GM18502 (cell line): ENCODE data around the gene DSTYK.

ENCODE experiments used
- ATAC-seq: cut with Tn5 transposase; IDR thresholded peaks from one replicate; pipeline ENCODE4 v1.9.1; 2021; ENCODE audit warnings: mild to moderate bottlenecking; ENCODE audit not compliant: unreplicated experiment, poor library complexity

Gene DSTYK

GRCh38 chr1:205225901-205226765 lies 14.6 kb upstream of the DSTYK start:
- no peak for ATAC-seq

GRCh38 chr1:205224736-205225135 lies 13.2 kb upstream of the DSTYK start:
- no peak for ATAC-seq

GRCh38 chr1:205220421-205220820 lies 8.9 kb upstream of the DSTYK start:
- ATAC-seq, result no peak

GRCh38 chr1:205217418-205217817 lies 5.9 kb upstream of the DSTYK start:
- no peak for ATAC-seq

DNA sequence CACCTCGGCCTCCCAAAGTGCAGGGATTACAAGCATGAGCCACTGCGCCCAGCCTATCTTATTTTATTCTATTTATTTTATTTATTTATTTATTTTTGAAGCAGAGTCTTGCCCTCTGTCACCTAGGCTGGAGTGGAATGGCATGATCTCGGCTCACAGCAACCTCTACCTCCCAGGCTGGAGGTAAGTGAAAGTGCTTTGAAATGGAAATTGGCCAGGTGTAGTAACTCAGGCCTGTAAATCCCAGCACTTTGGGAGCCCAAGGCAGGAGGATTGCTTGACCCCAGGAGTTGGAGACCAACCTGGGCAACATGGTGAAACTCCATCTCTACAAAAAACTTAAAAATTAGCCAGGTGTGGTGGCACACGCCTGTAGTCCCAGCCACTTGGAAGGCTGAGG lies 5.1 kb upstream of the DSTYK start:
- no peak for ATAC-seq

DNA sequence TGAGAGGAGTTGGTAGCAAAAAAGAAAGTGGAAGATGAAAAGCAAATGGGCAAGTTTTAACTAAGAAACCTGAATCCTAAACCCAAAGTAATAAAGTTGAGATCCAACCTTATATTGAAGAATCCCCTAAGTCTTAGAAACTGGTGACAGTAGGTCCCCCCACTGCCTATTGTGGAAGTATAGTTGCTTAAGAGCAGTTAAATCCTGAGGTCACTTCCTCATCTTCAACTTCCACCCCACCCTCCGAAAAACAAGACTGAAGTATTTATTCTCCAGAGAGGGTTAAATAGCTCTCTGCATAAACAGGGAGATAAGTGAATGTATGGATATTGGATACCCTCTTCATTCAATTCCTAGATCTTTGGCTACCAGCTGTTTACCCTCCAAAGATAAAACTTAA lies 3.3 kb upstream of the DSTYK start:
- ATAC-seq, result no peak

GRCh38 chr1:205211839-205212536 lies 486 bp upstream of the DSTYK start:
- peak; percentile 52 for ATAC-seq

DNA sequence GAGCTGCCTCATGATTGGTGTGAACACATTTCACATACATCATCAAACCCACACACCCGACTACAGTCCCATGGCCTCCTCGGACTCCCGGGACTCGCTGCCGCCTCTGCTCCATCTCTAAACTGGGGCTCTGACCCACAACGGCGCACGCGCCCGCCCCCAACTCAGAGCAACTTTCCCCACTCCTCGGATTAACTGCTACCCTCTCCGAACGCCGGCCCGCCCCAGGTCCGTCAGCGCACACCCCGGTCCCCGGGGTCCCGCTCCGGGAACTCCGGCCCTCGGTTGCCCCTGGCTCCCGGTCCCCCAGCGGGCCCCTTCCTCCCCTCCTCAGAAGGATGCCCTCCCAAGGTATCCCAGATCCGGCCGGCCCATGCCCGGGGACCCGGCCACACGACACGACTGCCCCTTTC lies 740 bp downstream of the DSTYK start:
- ATAC-seq, result no peak

DNA sequence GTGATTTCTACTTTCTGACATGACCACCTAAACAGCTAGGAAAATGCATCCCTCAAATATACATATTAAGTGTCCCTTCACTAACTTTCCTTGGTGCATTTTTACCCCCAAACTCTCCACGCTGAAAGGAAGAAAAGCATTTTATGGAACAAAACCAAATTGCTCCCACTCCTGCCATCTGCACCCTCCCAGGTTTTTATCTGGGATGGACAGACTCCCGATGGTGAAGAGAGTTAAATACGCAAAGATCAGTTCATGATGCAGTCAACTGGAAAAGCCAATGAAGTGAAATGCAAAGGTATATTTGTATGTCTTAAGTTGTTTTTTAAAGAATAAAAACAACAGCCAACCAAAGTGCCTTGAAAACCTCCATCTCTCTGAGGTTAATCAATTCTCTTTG lies 2.7 kb downstream of the DSTYK start:
- no peak for ATAC-seq

DNA sequence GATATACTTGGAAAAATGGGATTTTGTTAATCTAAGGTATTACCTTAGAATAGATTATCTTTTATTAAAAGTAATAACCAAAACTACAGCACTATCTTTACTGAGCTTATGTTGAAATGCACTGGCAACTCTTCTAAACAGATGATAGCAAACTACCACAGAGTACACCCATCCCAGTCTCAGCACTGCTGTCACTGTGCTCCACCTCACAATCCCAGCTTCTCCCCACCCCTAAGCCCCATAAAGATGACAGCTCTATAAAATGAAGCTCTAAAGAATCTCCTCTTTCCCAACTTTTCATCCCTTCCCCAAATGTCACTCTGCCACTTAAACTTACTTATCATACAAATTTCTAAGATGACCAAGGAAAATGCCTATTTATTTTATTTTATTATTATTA lies 6.4 kb downstream of the DSTYK start:
- ATAC-seq, result no peak

DNA sequence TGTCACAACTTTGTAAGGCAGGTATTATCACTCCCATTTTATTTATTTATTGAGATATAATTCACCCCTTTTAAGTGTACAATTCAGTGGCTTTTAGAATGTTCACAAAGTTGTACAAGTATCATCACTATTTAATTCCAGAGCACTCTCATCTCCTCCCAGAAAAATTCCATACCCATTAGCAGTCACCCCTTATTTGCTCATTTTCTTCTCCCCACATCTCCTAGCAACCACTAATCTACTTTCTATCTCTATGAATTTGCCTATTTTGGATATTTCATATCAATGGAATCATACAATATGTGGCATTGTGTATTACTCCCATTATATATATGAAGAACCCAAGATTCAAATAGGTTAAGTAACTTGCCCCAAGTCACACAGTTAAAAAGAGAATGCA lies 7.0 kb downstream of the DSTYK start:
- ATAC-seq, result no peak

DNA sequence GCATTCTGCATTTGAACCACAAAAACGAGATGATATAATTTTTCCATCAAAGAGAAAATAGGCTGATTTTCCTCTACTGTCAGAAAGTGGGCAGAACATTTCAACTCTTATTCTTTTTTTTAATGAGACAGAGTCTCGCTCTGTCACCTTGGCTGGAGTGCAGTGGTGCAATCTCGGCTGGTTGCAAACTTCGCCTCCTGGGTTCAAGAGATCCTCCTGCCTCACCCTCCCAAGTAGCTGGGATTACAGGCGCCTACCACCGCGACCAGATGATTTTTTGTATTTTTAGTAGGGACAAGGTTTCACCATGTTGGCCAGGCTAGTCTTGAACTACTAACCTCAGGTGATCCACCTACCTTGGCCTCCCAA lies 11.6 kb downstream of the DSTYK start:
- ATAC-seq, result no peak

DNA sequence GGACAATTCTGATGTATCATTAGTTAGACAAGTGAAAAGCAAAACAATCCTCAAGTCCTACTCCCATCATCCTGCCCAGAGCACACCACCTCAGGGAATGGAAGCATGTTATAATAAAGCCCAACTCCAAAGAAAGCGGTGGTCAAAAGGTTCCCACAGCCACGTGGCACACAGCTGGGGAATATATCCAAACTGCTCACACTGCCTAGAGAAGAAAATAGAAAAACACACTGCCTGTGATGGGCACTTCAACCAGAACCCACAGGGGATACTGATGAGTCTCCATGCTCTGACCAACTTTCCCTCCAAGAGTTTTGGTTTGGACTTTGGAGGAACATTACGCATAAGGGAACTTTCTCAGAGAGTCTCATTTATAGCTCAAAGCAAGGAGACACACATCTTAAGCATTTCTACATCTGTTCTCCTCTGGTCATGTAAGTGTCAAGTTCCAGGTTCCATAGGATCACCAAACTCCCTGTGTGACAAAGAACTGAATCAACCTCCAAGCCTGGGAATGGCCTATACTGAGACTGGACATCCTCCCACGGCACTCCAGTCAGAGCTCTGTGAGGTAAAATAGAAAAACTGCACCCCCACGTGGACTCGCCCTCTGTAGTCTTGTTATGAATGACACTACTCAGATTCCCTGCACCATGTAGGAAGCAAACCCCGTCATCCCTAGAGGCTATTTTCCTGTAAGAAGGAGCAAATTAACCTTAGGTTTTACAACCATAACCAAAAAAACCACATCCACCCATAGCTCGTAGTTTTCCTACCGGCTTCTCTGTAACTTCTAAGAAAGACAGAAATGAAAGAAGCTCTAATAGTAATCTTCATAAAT lies 12.2 kb downstream of the DSTYK start:
- no peak for ATAC-seq

- ATAC-seq, result no peak
These were observed 19.2 kb downstream of the DSTYK start for GRCh38 chr1:205192287-205192686.

GRCh38 chr1:205191622-205192021 lies 19.9 kb downstream of the DSTYK start:
- ATAC-seq, result no peak

- ATAC-seq, result no peak
These were observed 20.5 kb downstream of the DSTYK start for GRCh38 chr1:205190845-205191577.

GRCh38 chr1:205189131-205189530 lies 22.4 kb downstream of the DSTYK start:
- no peak for ATAC-seq

DNA sequence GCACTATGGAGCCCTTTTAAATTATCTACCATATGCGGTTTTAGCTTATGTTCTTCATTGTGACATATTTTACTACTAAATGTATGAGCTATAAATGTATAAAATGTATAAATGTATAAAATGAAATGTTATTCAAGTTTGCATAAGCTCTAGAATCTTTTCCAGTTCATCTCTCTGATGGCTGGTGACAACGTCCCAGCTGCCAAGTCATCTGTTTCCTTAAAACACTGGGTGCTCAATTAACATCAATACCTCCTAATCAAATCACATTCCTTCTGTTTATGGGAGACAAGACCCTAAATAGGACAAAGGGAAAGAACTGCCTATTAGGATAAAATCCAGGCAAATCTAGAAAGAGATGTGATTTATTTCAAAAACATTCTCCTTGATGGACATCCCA lies 22.9 kb downstream of the DSTYK start:
- ATAC-seq, result no peak

GRCh38 chr1:205188098-205188497 lies 23.4 kb downstream of the DSTYK start:
- ATAC-seq, result no peak

DNA sequence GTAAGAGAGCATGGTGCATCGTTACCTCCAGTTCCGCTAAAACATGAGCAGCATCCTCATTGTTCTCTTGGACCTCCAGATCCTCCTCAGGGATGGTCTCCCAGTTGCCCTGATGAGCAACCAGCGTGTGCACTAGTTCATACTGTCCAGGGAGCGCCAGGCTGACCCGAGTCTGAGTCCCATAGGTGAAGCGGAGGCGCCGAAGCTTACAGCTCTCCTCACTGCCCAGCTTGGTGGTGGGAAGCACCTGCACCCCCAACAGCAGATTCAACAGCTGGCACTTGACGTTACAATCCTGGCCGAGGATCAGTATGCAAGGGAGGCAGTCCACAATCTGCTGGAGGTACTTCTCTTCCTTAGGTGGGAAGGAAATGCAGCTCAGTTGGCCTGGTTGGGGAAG lies 24.1 kb downstream of the DSTYK start:
- no peak for ATAC-seq
